ENCODE measurements around the gene PDCD2L.
A peak's percentile ranks its signal among the peaks of the same experiment; 100 is the strongest.
"Not testable (repeated sequence)": the region's sequence is repeated elsewhere in the genome, so short reads cannot be mapped to it uniquely, and the experiment has no call there.

PDCD2L gene

GRCh38 chr19:34375598-34375997 lies 28.6 kb upstream of the PDCD2L start:
- DNase-seq (ENCODE audit: low read depth in 3 of 3): no peak

- no peak for DNase-seq (ENCODE audit: low read depth in 3 of 3)
These were observed 23.5 kb upstream of the PDCD2L start for GRCh38 chr19:34380639-34381241.

GRCh38 chr19:34381399-34382251 lies 22.6 kb upstream of the PDCD2L start:
- no peak for DNase-seq (ENCODE audit: low read depth in 3 of 3)

GRCh38 chr19:34382471-34382870 lies 21.7 kb upstream of the PDCD2L start:
- DNase-seq (ENCODE audit: low read depth in 3 of 3): no peak

- DNase-seq (ENCODE audit: low read depth in 3 of 3): no peak
These were observed 20.6 kb upstream of the PDCD2L start for GRCh38 chr19:34383599-34383998.

GRCh38 chr19:34386645-34387445 lies 17.4 kb upstream of the PDCD2L start:
- DNase-seq (ENCODE audit: low read depth in 3 of 3): no peak

- no peak for DNase-seq (ENCODE audit: low read depth in 3 of 3)
These were observed 16.8 kb upstream of the PDCD2L start for GRCh38 chr19:34387446-34387810.

GRCh38 chr19:34388745-34389144 lies 15.5 kb upstream of the PDCD2L start:
- not testable (repeated sequence) for DNase-seq (ENCODE audit: low read depth in 3 of 3)

- DNase-seq (ENCODE audit: low read depth in 3 of 3): no peak
These were observed 12.4 kb upstream of the PDCD2L start for GRCh38 chr19:34391813-34392212.

- DNase-seq (ENCODE audit: low read depth in 3 of 3): no peak
These were observed 11.2 kb upstream of the PDCD2L start for GRCh38 chr19:34393031-34393430.

GRCh38 chr19:34393629-34394028 lies 10.6 kb upstream of the PDCD2L start:
- DNase-seq (ENCODE audit: low read depth in 3 of 3): no peak

GRCh38 chr19:34397853-34398252 lies 6.3 kb upstream of the PDCD2L start:
- DNase-seq (ENCODE audit: low read depth in 3 of 3): no peak

GRCh38 chr19:34399886-34400285 lies 4.3 kb upstream of the PDCD2L start:
- no peak for DNase-seq (ENCODE audit: low read depth in 3 of 3)

GRCh38 chr19:34400844-34401243 lies 3.4 kb upstream of the PDCD2L start:
- not testable (repeated sequence) for DNase-seq (ENCODE audit: low read depth in 3 of 3)

- DNase-seq (ENCODE audit: low read depth in 3 of 3): no peak
These were observed 2.1 kb upstream of the PDCD2L start for GRCh38 chr19:34402074-34402600.

- DNase-seq (ENCODE audit: low read depth in 3 of 3): peak in 1 of 3 donors; percentile 6
These were observed 453 bp upstream of the PDCD2L start for GRCh38 chr19:34403784-34404108.

GRCh38 chr19:34405892-34406660 lies 1.9 kb downstream of the PDCD2L start:
- DNase-seq (ENCODE audit: low read depth in 3 of 3): no peak

- DNase-seq (ENCODE audit: low read depth in 3 of 3): no peak
These were observed 4.2 kb downstream of the PDCD2L start for GRCh38 chr19:34408411-34408810.

GRCh38 chr19:34409189-34410164 lies 5.3 kb downstream of the PDCD2L start:
- no peak for DNase-seq (ENCODE audit: low read depth in 3 of 3)

- no peak for DNase-seq (ENCODE audit: low read depth in 3 of 3)
These were observed 7.0 kb downstream of the PDCD2L start for GRCh38 chr19:34411216-34411615.
